ELR (cell line): Measurements from ENCODE around the gene CFAP74.
"Not testable (repeated sequence)": the region's sequence is repeated elsewhere in the genome, so short reads cannot be mapped to it uniquely, and the experiment has no call there.

Experiments
- DNase-seq: peaks from one replicate; pipeline ENCODE4 v3.0.0-alpha.2; 2015; ENCODE audit warnings: low read depth

CFAP74 gene

GRCh38 chr1:1945782-1946393 lies 57.7 kb downstream of the CFAP74 start:
- DNase-seq: no peak

GRCh38 chr1:1943834-1944570 lies 59.6 kb downstream of the CFAP74 start:
- peak; percentile 49 for DNase-seq

- DNase-seq: no peak
These were observed 60.6 kb downstream of the CFAP74 start for GRCh38 chr1:1942753-1943656.

GRCh38 chr1:1941868-1942752 lies 61.5 kb downstream of the CFAP74 start:
- no peak for DNase-seq

GRCh38 chr1:1941211-1941841 lies 62.3 kb downstream of the CFAP74 start:
- no peak for DNase-seq

- no peak for DNase-seq
These were observed 63.5 kb downstream of the CFAP74 start for GRCh38 chr1:1940123-1940425.

- DNase-seq: no peak
These were observed 64.1 kb downstream of the CFAP74 start for GRCh38 chr1:1939296-1940122.

- DNase-seq: no peak
These were observed 64.8 kb downstream of the CFAP74 start for GRCh38 chr1:1938613-1939295.

GRCh38 chr1:1938276-1938573 lies 65.4 kb downstream of the CFAP74 start:
- no peak for DNase-seq

- DNase-seq: no peak
These were observed 65.9 kb downstream of the CFAP74 start for GRCh38 chr1:1937549-1938275.

GRCh38 chr1:1937061-1937460 lies 66.5 kb downstream of the CFAP74 start:
- no peak for DNase-seq

- DNase-seq: not testable (repeated sequence)
These were observed 68.7 kb downstream of the CFAP74 start for GRCh38 chr1:1934848-1935247.

GRCh38 chr1:1929639-1930545 lies 73.7 kb downstream of the CFAP74 start:
- no peak for DNase-seq

- DNase-seq: no peak
These were observed 74.4 kb downstream of the CFAP74 start for GRCh38 chr1:1929102-1929638.

GRCh38 chr1:1928231-1929101 lies 75.1 kb downstream of the CFAP74 start:
- DNase-seq: no peak

GRCh38 chr1:1927751-1928150 lies 75.8 kb downstream of the CFAP74 start:
- DNase-seq: no peak
